HG02798 (cell line): ENCODE data around the gene NXPH4.

Experiments used
- ATAC-seq: cut with Tn5 transposase; IDR thresholded peaks from one replicate; pipeline ENCODE4 v1.9.1; 2021; ENCODE audit warnings: mild to moderate bottlenecking; ENCODE audit not compliant: unreplicated experiment, poor library complexity

NXPH4 gene

DNA sequence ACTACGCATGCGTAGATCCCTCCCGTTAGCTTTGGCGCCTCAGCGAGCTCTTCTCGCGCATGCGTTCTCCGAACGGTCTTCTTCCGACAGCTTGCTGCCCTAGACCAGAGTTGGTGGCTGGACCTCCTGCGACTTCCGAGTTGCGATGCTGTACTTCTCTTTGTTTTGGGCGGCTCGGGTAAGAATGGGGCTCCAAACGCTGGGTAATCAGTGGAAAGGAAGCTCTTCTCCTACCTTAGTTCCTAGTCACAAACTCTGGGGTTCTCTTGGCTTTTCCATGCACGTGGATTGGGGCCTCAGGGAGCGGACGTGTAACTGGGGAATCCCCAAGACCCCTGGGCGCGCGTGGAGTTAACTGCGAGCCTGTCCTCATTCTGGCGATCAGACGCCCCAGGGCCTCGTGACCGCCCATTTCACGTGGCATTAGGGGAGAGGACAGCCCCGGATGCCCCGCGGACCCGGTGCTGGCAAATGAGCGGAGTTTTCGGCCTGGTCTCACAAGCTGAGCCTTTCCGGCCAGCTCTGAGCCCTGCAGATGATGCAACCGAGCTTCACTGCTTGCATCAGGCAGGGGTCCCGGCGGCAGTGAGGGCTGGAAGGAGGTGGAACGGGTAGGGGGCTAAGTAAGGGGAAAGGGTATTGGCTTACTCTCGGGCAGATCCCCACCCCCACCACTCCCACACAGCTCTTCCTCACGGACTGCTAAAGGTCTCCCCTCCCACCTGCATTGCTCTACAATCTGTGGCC, 13.2 kb downstream of the NXPH4 start, which contains the start of gene SHMT2:
TSS of gene SHMT2 (plus strand) at position 78 of the 747 bp plus-strand sequence. CDS start at position 146, 68 bp downstream.
- ATAC-seq = peak; percentile 76

DNA sequence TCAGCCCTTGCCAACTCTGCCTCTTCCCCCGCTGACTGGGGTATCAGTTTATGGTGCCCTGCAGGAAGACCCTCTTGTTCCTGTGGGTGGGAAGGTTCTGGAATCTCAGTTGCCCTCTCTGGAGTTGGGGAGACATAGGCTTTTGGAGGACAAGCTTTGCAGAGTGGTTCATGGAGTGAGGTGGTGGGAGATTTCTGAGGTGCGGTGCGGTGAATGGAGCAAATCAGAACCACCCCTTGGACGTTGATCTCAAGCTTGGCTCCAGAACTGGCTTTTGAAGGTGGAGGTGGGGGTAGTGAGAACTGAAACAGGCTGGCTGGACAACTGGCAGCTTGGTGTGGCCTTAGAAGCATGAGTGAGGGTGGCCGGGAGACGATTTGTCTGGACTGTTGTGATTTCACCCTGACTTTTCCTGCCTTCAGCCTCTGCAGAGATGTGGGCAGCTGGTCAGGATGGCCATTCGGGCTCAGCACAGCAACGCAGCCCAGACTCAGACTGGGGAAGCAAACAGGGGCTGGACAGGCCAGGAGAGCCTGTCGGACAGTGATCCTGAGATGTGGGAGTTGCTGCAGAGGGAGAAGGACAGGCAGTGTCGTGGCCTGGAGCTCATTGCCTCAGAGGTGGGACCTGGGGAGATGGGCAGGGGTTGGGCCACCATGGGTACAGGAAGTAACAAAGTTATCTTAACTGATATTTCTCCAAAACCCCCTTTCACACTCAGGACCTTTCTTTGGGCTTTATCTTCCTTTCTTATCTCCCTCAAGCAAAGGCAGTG, 14.0 kb downstream of the NXPH4 start:
- ATAC-seq = no peak

DNA sequence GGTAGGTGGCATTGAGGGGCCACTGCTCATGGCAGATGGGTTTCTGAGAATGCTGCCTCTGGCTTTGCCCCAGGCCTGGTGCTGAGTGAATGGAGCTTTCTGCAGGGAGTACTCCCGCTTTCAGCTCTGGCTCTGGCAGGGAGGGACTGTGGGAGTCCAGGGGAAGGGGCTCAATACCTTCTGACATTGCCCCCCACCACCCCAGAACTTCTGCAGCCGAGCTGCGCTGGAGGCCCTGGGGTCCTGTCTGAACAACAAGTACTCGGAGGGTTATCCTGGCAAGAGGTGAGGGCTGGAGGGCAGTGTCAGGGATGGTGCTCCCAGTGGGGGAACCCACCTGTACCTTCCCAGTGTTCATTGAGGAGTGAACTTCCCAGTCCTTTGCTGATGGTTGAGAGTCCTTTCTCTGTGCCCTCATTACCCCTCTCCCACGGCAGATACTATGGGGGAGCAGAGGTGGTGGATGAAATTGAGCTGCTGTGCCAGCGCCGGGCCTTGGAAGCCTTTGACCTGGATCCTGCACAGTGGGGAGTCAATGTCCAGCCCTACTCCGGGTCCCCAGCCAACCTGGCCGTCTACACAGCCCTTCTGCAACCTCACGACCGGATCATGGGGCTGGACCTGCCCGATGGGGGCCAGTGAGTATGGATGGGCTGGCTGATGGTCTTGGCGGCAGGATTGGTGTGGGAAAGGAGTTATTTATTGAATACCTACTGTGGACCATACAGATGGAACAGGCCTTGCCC, 14.9 kb downstream of the NXPH4 start:
- no peak for ATAC-seq

DNA sequence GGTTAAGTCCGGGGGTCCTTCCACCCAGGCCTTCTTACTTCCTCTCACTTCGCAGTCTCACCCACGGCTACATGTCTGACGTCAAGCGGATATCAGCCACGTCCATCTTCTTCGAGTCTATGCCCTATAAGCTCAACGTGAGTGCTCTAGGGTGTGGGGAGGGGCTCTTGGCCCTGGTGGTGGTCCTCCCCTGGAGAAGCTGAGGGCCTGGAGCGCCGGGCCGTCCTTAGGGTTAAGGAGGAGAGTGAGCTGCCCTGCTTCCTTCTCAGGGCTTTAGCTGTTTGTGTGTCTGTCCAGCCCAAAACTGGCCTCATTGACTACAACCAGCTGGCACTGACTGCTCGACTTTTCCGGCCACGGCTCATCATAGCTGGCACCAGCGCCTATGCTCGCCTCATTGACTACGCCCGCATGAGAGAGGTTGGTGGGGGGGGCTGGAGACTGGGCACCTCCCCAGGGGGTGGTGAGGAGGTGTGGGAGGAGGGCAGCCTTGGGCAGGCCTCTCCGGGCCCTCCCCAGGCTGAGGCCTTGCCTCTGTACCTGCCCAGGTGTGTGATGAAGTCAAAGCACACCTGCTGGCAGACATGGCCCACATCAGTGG, 15.7 kb downstream of the NXPH4 start:
- ATAC-seq = no peak

DNA sequence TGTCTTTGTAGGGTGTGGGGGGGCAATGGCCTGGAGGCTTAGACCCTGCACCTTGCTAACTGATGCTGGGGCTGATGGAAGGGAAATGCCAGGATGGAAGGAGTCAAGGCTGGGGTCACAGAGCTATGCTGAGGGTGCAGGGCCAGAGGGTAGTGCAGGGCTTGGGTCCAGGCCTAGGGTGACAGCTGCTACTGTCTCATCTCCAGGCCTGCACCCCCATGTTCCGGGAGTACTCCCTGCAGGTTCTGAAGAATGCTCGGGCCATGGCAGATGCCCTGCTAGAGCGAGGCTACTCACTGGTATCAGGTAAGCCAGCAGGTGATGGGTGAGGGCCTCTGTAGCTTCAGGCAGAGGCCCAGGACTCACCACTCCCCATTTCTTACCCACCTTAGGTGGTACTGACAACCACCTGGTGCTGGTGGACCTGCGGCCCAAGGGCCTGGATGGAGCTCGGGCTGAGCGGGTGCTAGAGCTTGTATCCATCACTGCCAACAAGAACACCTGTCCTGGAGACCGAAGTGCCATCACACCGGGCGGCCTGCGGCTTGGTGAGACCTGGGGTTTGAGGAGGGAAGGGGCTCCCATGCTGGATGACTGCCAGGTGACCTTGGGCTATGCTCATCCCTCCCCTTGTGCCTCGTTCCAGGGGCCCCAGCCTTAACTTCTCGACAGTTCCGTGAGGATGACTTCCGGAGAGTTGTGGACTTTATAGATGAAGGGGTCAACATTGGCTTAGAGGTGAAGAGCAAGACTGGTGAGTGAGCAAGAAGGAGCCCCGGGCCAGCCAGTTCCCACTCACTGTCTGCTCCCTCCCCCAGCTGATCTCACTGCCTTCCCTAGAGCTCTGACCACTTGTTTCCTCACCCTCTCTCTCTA, 17.0 kb downstream of the NXPH4 start:
- ATAC-seq = no peak

DNA sequence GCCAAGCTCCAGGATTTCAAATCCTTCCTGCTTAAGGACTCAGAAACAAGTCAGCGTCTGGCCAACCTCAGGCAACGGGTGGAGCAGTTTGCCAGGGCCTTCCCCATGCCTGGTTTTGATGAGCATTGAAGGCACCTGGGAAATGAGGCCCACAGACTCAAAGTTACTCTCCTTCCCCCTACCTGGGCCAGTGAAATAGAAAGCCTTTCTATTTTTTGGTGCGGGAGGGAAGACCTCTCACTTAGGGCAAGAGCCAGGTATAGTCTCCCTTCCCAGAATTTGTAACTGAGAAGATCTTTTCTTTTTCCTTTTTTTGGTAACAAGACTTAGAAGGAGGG, 17.6 kb downstream of the NXPH4 start:
- ATAC-seq = no peak

DNA sequence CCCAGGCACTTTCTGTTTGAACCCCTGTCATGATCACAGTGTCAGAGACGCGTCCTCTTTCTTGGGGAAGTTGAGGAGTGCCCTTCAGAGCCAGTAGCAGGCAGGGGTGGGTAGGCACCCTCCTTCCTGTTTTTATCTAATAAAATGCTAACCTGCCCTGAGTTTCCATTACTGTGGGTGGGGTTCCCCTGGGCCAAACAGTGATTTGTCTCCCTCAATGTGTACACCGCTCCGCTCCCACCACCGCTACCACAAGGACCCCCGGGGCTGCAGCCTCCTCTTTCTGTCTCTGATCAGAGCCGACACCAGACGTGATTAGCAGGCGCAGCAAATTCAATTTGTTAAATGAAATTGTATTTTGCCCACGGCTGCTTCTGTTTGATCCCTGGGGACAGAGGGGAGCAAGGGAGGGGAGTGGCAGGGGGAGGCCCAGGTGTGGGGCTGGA, 18.0 kb downstream of the NXPH4 start:
- ATAC-seq = no peak

DNA sequence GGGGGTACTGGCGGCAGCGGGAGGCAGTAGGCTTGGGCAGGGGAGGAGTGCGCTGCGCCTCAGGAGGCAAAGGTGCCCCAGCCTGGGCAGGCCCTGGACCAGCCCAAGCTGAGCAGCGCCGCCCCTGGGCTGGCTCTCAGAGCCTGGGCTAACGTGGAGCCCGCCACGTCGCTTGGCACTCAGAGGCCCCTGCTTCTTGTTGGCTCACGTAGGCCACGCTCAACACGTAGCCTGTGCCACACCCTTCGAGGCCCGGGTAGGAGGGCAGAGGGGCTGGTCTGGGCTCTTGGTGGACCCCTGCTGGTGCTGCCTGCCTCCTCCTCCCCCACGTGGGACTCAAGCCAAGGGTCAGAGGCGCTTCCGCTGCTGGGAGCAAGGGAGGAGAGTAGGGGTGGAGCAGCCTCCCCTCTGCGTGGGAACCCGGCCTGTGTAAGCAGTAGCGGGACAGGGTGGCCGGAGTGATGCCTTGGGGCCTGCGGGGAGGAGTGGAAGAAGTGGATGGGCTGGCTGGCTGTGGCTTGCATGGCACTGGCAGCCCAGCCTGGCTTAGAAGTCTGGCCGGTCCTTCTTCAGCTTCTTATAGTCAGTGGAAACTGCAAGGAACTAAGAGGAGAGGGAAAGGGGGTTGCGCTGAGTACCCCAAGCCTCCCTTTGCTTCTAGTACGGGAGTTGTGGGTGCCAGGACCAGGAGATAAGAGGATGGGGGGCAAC, 18.6 kb downstream of the NXPH4 start:
- ATAC-seq = no peak

DNA sequence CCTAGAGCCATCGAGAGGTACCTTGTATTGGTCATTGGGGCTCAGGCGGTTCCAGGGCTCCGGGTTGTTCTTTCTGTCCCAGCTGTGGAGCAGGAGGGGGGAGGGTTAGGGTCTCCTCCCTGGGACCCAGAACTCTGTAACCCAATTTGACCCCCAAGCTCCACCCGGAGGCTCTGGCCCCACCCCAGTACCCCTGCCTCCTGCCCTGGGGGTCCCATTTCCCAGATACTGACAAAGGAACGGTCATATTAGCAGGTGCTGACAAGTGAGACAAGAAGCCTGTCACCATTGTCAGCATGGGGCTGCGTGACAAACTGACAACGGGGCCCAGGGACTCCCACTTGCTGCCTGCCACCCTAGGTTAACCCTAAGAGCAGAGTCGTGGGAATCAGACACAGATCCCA, 19.1 kb downstream of the NXPH4 start:
- ATAC-seq = no peak

DNA sequence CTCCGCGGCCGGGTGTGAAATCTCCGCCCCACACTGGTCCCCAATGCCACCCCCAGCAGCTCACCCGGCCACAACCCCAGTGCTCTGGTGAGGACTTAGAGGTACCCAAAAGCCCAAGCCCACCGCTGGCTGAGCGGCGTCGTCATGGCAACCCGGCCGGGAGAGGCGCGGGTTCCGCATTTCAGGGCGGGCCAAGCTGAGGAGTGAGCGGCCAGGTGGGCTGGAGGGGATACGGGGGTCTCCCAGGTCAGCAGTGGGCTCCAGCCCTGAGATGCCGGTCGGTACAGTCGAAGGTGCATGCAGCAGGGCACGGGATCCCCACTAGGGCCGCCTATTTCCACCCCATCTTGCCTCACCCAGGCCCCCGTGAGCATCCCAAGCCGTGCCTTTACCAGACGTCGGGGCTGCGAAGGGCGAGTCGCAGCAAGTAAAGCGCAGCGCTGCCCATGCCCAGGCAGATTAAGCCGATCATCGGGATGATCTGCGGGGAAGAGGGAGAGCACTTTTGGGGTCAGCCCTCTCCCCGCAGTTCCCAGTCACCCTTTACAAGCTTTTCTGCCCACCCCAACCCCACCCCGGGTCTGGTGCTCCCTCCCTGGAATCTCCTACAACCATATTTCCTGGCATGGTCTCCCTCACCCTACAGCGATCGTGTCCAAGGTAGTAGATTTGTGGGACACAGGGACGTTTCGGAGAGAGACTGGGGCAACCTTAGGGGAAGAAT, 19.8 kb downstream of the NXPH4 start:
- no peak for ATAC-seq

DNA sequence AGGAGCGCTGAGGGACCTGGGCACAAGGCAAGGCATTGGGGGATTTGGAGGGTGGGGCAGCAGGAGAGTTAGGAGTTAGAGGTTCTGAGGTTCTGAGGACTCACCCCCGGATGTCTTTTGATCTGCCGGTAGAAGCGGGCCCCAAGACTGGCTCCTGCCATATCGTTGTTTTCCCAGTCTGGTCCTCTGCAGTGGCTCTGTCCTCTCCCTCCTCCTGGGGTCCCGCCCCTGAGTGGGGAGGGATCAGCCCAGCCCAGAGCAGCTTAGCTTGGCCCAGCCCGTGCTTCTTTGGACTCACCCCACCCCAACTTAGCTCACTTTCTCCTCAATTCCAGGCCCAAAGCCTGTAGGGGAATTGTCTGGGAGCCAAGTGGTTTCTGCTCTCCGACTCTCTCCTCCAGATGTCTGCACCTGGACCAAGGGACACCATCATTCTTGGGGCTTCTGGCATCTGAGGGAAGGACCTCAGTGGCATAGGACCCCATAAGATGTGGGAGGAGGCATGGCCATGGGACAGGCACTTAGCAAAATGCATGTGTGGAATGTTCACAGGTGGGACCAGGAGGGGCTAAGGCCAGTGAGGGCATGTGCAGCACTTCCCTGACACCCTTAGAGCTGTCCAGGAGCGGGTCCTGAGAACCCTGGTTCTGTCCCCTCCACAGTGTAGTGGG, 20.5 kb downstream of the NXPH4 start:
- ATAC-seq = no peak

DNA sequence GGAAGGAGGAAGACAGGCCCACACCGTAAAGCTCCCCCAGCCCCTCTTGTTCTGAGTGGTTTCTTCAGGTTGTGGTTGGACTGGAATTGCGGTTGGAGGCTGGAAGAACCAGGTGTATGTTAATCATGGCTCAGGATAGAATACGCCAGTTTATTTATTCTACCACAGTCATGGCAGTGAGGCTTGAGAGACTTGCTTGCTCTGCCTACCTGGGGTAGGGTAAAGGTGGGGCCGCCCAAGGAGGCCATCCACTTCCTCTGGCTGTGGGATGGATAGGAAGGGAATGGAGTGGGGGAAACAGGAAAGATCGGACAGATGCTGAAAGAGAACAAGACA, 21.0 kb downstream of the NXPH4 start:
- ATAC-seq = no peak

DNA sequence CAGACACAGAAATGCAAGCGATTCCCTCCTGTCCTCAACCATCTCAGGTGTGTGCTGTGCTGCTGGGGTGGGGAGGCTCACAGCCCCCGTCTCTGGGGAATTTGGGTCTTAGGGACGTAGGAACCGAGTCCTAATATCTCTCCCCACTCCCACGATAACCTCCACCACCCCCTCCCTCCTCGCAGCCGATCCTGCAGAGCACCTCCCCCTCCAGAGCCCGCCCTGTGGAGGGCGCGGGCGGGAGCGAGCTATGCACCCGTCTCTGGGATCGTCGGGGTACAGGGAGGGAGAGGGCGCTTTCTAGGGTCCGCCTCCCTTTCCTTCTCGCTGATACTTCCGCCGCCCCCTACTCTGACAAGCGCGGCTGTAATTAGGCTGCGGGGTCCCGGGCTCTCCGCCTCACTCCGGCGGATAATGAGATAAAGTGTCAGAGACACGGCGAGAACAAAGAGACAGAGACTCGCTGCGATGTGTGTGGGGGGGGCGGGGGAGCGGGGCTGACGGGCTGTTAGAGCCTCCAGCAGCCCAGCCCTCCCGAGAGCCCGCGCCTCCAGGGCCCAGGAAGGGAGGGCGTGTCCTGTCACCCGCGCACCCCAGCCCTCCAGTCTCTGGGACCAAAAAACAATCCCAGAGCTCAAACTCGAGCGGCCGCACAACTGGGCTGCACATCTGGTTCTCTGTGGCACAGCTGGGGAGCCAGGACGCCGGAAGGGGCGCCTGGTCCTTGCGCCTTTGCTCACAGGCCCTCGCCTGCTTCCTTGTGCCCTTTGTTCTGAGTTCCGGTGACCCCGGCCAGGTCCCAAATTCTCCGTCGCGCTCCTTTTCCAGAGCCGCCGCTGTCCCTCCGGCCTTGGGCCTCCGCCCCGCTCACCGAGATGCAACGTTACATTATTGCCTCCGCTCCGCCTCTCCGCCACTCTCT, 21.6 kb downstream of the NXPH4 start:
- no peak for ATAC-seq

DNA sequence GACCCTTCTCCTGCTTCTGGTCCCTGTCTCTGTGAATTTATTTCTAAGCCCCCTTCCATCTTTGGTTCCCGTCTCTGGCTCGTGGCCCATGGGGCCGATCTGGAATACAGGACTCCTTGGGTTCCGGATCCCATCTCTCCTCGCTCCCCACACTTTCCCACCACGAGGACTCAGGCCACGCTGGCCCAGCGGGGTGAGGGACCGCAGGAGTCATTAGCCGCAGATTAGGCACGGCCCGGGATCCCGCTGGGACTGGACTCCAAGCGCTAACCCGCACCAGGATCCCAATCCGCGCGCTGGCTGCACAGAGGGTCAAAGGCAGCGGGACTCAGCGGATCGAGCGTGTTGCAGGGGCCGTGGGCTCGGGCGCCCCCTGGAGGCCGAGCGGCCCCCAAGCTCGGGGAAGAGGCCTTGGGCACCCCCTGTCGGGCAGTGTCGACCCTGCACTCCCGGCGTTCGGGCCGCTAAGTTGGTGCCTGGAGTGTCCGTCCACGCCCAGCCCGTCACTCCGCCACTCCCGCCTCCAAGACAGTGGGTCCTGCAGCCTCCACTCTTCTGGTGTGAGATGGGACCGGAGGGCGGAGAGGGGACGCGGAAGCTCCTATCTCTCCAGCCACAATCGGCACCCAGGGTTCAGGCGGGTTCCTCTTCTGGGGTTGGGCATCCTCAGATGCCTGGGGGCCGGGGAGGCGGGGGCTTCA, 22.4 kb downstream of the NXPH4 start:
- ATAC-seq = peak; percentile 63

DNA sequence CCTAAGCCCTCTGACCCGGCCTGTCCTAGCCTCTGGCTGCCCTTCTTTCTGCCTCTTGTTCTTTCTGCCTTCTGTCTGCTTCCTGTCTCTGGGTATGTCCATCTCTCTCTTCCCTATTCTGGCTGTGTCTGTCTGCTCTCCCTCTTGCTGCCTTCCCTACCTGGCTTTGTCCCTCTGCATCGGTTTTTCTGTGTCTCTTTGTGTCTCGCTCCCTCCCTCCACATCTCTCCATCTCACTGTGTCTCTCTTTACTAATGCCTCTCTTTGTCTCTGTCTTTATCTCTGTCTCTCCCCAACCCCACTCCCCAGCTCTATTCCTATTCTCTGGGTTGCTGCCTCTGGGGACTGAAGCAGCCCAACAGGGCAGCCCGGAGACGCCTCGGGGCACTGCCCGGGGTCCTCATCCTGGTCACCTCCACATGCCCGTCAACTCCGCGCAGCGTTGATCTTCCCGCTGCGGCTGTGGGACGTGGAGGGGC, 23.0 kb downstream of the NXPH4 start:
- no peak for ATAC-seq
